HG02571 (cell line): Measurements from ENCODE around the gene GRM1.

Source experiments
- ATAC-seq: cut with Tn5 transposase; IDR thresholded peaks from one replicate; pipeline ENCODE4 v1.9.1; 2021; ENCODE audit warnings: mild to moderate bottlenecking, moderate library complexity; ENCODE audit not compliant: unreplicated experiment

GRM1 gene

DNA sequence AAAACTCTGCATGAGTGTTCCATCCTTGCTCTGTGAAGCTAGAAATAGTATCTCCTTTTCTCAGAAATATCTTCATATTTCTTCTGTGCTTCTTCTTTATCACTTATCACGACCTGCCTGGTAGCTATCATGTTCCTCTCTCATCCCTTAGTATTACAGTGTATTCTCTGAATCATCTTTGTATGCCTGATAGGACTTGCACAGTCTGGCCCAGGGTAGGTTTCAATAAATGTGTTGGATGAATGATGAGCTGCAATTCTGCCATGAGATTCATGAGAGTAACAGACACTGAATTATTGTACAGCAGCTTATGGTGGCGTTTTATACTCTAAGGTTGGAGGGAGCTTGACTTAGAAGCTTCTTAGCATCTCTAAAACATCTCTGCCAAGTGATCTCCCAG is 66.6 kb downstream of the GRM1 start:
- ATAC-seq = no peak

DNA sequence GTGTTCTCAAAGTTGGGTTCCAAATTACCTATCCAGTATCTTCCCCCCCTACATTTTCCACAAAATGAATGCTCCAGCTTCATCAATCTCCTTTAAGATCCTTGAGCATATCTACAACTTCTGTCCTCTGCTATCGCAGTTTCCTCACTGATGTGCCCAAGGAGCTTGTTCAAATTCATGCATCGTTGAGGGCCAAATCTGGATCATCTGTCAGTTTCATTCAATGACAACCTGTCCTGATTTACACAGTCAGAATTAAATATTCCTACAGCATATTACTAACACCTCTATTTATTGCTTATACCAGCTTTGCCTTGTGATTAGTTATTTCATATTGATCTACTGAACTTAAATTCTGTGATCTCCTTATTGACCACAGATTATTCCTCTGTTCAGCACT is 68.7 kb downstream of the GRM1 start:
- ATAC-seq = no peak

DNA sequence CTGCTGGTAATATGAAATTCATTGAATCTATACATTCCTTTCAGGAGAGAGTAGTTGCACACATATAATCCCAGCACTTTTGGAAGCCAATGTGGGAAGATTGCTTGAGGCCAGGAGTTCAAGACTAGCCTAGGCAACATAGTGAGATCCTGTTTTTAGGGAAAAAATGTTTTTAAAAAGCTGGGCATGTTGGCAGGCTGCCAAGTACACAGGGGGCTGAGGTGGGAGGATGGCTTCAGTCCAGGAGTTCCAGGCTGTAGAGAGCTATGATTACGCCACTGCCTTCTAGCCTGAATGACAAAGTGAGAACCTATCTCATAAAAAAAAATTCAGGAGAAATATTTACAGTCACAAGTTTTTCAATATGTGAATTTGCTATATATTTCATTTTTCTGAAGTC is 71.9 kb downstream of the GRM1 start:
- ATAC-seq = no peak

DNA sequence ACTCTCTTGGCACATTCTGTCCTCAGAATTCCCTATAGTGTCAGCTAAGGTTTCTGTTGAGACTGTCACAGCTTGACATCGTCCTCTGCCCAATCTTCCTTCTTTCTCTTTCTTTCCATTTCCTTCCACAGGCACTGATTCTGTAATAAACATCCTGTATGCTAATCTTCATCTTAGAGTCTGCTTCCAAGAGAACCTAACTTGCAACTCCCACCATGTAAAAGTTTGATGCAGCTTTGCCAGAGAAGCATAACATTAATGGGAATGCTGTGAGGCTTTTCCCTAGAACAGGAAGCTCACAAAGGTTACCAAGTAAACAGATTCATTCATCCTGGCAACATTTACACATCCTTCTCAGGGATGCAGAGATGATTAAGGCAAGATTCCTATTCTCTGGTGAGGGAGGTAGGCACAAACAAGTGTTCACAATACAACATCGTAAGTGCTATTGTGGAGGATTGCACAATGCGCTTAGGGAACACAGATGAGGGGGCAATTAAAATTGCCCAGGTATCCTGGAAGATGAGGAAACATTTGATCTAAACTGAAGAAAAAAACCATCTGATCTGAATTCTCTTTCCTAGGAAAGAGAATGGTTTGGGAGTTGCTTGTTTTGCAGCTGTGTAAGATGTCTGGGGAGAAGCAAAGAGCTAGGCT is 74.7 kb downstream of the GRM1 start:
- ATAC-seq = no peak

DNA sequence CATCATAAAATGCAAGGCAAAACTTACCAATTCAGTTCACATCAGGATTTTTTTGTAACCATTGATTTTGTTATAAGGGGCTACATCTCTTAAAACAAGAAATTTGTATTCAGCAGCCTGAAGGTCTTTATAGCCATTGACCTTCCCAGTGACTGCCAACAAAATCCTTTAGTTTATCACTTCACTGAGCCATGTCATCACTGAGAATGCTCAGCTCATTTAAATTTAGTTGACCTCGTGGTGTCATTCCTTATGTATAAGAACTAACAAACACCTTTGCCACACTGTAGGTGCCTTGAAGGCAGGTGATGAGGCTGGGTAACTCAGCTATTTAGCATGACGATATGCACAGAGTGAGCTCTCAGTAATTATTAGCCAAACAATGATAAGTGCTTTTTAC is 77.7 kb downstream of the GRM1 start:
- no peak for ATAC-seq

DNA sequence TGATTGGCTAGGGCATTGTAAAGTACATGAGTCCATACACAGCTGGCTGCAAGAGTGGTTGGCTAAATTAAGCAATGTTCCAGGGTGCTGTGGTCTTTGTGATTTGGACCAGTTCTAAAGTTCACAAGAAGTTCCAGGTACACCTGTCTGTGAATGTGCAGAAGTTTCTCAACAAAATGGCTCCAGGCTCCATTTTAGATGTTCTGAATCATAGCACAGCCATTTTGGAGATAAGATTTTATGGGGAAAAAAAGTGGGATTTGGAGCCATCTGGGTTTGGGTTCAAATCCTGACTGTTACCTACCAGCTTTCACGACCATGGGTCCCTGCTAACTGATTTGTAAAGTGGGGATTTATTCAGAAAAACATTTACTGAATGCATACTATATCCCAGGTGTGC is 82.1 kb downstream of the GRM1 start:
- no peak for ATAC-seq

DNA sequence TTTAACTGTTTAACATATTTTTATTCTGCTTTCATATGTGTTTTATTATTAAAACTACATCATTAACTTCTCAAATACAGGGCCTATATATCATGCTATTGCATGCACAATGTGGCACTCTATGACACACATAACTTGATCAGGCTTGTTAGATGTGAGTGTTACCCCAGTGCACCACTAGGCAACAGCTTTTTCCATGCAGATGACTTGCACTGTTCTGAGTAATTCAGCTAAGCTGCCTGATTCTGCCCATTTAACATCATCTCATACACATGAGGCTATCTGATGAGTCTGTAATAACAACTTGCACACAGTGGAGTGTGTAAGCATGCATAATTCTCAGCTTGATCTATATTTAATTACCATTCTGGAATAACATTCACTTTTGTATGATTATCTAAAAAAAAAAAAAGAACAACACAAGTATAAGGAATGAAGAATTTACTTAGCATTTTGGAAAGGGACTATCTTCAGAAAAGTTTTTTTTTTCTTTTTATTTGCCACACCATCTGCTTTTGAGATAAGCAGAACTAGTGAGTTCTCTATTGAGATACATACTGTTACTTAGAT is 83.1 kb downstream of the GRM1 start:
- ATAC-seq = no peak

DNA sequence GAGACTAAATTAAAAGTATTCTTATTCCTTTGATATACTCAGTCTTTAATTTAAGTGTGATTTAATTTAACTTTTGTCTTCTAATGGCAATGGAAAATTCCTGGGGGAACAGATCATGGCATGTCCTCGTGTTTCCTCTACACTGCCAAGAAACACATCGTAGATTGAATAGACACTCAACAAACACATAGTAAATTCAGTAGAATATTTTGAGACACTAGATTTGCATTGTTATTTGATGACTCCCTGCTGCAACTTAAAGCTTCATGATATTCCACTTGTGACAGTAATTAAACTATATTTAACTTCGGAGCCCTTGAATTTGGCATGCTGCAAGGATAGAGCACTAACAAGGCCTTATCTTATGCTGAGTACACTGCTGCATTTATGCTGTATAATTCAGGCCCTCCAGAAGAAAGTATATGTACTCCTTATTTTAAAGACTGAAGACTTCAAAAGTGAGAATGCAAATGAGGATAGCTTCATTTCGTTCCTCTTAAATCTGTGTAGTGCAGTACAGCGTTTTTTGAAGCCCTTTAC is 84.3 kb downstream of the GRM1 start:
- ATAC-seq = no peak

DNA sequence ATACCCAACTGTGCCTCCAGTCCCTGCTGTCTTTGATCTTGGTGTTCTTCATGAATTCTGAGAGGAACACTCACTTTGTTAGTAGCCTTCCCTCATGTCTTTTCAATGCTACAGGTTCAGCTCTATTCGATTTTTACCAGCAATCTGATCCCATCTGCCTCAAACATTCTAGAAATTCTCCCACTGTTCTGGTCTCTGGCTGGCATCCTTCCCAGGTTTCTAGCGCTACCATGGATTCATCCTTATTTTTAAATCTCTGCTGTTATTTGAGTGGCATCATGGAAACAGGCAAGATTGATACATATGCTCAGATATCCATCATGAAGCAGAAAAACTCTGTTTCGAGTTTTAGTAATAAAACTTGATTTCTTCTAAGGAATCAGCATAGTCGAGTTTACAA is 94.8 kb downstream of the GRM1 start:
- ATAC-seq = no peak

DNA sequence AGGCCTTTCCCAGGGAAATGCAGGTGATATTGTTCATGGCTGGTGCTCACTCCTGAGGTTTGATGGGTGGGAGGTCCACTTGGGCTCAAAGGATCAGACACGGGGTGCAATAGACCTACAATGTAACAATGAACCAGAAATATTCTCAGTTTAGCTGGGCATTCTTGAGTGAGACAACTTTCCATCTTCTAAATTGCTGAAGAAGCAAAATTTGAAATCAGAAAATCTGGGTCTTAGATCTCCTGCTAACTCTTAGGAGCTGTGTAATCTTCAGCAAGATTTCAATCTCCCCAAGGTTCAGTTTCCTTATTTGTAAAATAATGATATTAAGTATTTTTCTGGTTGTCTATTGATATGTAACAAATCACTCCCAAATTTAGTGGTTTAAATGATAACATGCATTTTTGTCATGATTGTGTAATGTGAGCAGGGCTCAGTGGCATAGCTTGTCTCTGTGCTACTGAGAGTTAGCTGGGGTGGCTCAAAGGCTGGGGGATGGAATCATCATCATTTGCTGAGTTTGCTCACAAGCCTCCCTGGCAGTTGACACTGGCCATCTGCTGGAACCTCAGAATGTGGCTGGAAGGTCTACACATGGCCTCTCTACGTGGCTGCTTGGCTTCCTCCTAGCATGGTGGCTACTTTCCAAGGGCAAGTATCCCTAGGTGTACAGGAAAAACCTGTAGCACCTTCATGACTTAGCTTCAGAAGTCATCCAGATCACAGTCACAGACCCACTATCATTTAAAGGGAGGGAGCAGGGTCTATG is 98.8 kb downstream of the GRM1 start:
- ATAC-seq = no peak

DNA sequence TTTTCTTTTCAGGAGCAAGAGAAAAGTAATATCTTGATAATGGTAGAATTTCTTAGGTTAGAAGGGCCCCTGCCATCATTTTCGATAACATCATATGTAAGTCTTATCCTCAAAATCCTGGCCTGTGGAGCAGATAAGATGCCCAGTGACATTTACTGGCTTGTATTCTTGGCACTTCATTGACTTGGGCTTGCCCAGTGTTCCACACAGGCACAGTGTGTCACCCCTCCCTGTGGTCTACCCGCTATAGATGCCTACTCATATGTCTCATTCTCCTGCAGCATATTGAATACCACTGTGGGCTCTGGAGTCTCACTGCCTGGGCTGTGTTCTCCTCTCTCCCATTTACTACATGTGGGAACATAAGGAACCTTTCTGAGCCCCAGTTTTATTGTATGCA is 105.0 kb downstream of the GRM1 start:
- ATAC-seq = no peak

DNA sequence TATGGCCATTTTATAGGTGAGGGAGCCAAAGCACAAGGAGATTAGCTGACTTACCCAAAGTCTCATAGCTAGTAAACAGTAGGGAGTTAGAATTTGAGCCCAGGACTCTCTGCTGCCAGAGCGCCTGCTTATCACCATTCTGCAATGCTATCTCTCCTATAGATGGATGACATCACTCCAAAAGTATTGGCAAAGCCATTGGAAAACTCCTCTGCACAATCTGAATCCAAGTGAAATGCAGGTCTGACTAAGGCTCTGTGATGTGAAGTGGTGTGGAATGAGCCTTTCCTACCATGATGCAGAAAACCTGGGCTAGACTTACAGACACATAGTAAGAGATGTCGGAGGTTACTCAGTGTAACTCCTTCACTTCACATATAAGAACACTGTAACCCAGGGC is 106.3 kb downstream of the GRM1 start:
- ATAC-seq = no peak

DNA sequence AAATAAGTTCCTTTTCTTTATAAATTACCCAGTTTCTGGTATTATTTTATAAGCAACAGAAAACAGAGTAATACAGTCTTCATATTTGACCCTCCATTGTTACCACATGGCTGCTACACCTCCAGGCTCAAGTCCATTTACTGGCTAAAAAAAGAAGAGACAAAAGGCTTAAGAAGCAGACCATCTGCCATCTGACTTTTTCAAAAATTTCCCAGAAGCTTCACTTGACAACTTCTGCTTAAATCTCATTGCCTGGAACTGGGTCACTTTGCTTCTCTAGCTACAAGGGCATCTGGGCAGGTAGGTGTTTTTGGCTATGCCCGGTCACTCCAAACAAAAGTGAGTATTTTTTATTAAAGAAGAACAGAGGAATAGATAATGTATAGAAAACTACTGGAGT is 118.0 kb downstream of the GRM1 start:
- ATAC-seq = no peak

DNA sequence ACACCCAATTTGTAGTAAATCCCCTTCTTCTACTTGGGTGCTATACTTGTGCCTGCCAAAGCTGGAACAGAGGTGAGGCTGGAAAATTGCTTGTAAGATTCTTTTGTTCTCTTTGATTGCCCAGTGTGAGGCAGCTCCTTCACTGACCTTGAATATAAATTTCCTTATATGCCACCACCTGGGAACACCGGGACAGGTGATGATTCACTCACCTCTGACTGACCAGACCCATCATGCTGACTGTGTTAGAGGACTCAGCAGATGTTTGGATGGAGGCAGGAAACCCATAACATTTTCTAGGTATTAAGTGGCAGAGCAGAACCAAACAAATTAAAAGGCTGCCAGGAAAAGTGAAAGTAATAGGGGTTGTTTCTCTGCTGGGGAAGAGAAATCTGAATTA is 120.9 kb downstream of the GRM1 start:
- ATAC-seq = no peak

DNA sequence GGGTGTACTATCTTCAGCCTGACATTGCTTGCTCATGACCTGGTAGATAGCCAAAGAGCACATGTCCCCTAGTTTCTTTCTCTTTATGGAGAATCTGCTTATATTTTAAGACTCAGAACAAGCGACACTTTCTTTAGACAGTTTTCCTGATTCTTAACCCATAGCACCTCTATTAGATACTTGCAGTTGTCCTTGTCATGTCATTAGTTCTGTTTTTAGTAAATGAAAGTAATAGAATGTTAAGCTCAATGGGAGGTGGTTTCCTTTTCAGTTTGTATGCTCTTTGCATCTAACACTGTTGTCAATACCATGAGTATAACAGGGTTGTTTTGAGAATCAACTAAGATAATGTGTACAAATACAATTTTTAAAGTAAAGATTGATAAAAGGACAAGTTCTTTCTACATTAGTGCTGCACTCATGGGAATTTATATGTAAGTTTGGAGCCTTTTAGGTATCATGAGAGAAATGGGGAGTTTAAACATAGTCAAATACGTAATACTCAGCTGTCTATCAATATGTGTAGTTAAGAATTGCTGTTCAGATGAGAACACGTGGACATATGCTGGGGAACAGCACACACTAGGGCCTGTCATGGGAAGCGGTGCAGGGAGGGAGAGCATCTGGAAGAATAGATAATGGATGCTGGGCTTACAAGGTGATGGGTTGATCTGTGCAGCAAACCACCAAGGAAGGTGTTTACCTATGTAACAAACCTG is 124.3 kb downstream of the GRM1 start:
- peak; percentile 99 for ATAC-seq

DNA sequence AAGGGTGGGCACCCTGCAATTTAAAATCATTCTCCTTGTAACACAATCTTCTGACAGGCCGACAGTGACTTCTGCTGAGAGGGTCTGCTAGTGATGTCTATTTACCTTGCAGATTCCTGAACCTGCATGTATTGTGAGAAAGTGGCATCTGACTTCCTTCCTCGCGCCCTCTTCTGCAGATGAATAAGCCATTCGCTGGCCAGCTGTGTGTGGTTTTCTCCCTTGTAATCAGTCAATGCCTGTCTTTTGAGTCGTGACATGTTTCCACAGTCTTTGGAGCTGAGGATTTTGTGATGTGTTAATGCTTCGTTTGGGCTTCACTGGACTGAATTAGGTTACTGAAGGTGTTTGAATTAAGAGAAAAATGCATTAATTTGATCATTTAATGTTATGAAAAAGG is 125.3 kb downstream of the GRM1 start:
- ATAC-seq = no peak

DNA sequence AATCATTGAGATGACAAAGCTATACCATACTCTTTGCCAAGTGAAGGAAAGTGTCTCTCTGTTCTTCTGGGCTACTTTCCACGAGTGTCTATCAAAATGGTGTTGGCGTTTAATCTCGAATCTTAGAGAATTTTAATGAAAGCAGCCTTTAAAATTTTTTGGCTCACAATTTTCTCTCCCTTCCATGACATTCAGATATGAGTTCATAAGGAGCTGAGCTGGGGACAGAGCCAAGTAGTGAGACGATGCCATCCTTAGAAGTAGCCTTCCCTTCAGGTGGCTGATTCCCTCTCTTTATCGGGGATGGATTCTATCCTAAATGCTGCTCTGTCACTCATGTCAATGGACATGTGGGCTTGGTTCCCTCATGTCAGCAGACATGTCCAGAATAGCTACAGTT is 132.8 kb downstream of the GRM1 start:
- no peak for ATAC-seq

DNA sequence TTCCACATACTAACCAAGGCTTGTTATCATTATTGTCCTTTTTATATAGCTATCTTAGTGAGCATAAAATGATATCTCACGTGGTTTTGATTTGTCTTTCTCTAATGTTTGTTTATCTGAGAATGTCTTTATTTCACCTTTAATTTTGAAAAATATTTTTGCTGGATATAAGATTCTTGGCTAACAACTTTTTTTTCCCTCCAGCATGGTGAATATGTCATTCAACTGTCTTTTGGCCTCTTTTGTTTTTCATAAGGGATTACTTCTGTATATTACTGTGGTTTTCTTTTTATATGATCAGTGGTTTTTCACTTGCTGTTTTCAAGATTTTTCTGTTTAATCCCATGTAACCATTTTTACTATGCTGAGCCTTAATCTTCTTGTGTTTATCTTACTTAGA is 141.0 kb downstream of the GRM1 start:
- no peak for ATAC-seq

DNA sequence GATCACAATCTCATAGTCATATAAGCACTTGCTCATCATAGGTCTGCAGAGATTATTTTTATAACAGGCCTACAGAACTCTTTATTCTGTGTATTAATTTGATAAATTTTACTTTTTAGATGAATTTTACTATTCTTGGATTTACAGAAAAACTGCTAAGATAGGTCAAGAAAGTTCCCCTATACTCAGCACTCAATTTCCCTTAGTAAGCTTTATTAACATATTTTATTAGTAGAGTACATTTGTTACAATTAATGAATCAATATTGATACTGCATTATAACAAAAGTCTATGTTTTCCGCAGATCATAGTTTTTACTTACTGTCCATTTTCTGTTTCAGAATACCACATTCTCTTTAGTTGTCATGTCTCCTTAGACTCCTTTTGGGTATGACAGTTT is 148.9 kb downstream of the GRM1 start:
- no peak for ATAC-seq

DNA sequence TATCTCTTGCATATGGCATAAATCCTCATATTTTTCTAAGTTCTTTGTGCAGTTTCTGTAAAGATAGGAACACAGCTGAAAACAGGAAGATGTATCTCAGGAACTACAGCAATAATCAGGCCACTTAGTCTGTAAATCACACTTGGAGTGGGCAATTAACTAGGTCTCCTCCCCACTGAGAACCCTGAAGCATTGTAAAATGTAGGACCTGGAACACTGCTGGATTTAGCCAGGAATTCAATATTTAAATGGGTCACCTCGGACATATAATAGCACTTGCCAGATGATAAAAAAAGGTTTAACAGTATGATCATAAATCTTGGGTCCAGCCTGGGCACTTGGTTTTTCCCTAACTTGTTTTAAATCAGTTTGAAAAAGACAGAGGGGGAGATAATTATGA is 155.0 kb downstream of the GRM1 start:
- no peak for ATAC-seq

DNA sequence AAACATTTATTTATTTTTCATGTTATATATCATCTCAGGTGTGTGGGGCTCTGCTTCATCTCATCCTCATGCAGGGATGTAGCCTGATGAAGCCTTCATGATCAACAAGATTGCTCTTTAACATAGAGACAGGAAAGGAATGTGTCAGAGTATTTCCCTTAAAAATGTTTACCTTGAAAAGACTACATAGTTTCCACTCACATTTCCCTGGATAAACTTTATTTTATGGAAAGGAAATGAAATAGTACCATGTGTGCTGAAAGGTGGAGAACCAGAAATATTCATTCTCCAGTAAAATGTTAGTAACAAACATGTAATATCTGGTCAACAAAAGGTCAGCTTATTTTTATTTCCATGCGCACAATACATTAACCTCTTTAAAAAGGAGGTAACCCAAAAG is 155.8 kb downstream of the GRM1 start:
- ATAC-seq = no peak

DNA sequence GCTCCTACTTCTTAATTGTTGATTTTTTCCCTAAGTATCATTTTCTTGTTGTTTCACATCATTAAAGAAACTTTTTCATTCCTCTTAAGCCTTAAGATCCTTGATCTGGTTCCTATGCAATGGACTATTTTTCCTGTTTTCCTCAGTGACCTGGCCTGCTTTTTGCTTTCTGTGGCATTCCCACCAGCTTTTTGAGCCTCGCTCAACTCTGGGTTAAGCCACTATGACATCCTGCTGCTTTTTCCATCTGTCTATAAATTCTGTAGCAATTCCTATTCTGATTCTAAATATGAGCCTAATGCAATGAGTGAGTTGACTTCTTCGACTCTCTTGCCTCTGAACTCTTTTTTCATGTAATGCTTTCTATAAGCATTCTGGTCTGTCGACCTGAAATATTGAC is 160.3 kb downstream of the GRM1 start:
- no peak for ATAC-seq
